Stimulated activated CD4-positive, alpha-beta T cell treated with anti-CD3 and anti-CD28 coated beads, Interleukin-2, amount 100 ng/mL, for 24 hours (primary cell): ENCODE results near the gene MAPK4.

Source experiments
- DNase-seq, 2 donors: peaks; one replicate each; pipeline ENCODE4 v3.0.0-alpha.2; 2020

The MAPK4 gene

GRCh38 chr18:50654658-50655550 lies 95.0 kb downstream of the MAPK4 start:
- DNase-seq, result no peak

GRCh38 chr18:50656396-50656795 lies 96.5 kb downstream of the MAPK4 start:
- no peak for DNase-seq

- DNase-seq, result no peak
Measured at GRCh38 chr18:50656841-50657470, 97.1 kb downstream of the MAPK4 start.

- no peak for DNase-seq
Measured at GRCh38 chr18:50658601-50659000, 98.7 kb downstream of the MAPK4 start.

DNA sequence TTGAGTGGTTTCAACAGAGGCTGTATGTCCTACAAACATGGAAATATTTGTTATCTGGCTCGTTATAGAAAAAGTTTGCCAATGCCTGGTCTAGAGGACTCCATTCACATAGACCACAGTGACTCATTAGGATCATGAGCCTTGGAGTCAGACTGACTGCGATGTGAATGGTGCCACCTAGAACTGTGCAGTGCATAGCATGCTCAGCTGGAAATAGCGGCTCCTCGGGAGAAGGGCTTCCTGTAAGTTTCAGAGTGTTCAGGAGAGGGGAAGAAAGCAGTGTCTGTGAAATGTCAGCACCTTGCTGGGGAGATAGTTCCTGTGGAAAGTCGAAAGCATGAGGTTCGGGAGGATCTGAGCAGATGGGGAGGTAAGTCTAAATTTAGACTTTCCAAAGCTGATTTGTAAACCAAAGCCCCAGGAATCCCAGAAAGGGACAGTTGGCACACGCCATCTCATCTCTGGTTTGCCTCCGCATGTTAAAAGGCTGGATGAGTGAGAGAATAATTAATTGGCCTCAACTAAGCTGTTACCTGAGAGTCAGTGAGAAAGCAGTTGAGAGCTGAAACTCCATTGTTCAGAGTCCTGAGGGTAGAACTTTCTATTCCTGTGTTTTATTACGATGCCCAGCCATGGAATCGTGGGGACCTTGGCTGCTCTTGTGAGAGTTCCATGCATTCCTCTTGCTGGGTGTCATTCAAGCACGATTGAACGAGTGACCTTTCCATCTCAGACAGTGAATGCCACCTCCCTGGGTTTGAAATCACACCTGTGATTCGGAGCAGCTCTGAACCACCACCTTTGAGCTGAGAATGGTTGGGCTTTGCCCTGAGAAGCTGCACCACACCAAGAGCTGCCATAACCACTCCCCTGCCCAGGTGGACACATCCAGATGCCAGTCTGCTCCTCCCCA lies 99.5 kb downstream of the MAPK4 start:
- DNase-seq, result no peak

DNA sequence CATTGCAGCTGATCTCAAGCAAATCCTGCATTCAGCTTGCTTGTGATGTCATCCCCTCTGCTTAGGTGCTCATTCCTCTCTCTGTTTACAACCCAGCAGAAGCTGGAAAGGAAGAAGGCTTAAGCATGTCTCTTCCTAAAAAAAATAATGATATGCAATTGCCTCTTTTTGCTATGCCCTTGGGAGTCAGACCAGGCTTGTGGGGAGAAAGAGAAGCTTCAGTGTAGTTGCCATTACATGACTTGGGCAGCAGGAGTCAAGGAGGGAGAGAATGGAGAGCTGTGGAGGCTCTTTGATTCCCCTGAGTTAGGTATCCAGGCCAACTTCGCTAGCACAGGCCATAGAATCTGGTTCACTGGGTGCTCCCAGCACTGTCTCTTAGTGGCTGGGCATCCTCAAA lies 101.1 kb downstream of the MAPK4 start:
- DNase-seq, result no peak

DNA sequence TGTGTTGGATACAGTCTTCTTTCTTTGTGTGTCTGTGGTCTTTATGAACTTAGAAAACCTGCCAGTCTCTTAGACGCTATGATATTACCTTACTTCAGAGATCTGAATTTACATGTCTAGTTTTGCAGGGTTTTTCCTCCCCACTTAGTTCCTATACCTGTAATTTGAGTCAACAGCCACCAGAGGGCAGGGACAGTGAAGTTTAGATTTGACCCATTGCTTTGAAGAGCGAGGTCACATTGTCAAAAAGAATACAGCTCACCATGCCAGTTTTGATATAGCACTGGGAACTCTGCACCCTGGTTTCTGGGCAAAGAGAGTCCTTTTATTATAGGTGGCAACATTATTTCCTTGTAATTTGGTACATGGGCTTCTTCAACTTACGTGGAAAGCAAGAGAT lies 102.3 kb downstream of the MAPK4 start:
- no peak for DNase-seq

- DNase-seq, result no peak
Measured at GRCh38 chr18:50662775-50663383, 103.0 kb downstream of the MAPK4 start.

- no peak for DNase-seq
Measured at GRCh38 chr18:50663626-50664441, 103.9 kb downstream of the MAPK4 start.

GRCh38 chr18:50665015-50665414 lies 105.1 kb downstream of the MAPK4 start:
- no peak for DNase-seq

GRCh38 chr18:50665519-50665918 lies 105.6 kb downstream of the MAPK4 start:
- no peak for DNase-seq

GRCh38 chr18:50666536-50666935 lies 106.6 kb downstream of the MAPK4 start:
- no peak for DNase-seq

- no peak for DNase-seq
Measured at GRCh38 chr18:50671376-50671775, 111.5 kb downstream of the MAPK4 start.

DNA sequence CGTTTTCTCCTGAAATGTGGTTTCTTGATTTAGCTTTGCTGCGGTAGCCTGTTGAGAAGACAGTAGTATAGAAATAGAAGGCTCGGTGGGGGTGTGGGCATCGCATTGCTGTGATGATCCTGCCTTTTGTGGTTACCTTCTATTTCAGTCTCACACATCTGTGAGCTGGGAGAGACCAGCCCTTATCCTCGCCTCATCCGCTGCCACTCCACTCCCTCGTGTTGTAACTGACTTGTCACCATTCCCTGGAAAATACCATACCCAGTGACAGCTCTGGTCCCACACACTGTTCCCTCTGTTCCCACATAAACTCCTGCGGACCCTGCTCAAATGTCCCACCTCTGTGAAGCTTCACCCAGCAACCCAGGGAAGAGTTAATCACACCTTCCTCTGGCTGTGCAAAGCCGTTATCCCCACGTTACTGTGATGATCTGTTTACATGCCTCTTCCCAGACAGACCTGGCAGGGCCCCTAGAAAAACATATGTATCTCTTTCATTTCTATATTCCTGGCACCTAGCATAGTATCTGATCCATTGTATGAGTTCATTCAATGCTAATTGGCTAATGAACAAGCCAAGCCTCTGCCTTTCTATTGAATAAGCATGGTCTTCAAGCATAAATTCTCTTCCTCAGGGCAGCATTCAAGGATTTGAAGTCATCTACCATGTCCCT lies 114.6 kb downstream of the MAPK4 start:
- DNase-seq, result no peak

GRCh38 chr18:50675043-50675442 lies 115.2 kb downstream of the MAPK4 start:
- no peak for DNase-seq

GRCh38 chr18:50678651-50679050 lies 118.8 kb downstream of the MAPK4 start:
- DNase-seq, result no peak

- DNase-seq, result no peak
Measured at GRCh38 chr18:50679056-50679455, 119.2 kb downstream of the MAPK4 start.

DNA sequence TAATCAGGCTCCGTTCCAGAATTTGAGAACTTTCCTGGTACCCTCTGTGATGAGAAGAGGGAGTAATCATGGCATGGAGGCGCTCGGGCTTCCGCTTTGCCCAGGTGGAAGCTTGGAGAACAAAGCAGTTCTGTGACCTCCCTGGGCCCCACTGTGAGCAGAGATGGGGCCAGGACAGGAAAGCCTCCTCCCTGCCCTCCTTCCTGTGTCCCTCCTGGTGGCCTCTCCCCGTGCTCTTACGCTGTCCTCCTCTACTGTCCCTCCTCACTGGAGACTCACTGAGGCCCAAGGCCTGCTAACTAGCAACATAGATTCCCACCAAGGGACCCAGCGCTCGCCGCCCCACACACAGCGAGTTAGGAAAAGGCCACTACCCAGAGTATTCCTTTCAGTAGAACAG lies 119.8 kb downstream of the MAPK4 start:
- DNase-seq, result no peak

DNA sequence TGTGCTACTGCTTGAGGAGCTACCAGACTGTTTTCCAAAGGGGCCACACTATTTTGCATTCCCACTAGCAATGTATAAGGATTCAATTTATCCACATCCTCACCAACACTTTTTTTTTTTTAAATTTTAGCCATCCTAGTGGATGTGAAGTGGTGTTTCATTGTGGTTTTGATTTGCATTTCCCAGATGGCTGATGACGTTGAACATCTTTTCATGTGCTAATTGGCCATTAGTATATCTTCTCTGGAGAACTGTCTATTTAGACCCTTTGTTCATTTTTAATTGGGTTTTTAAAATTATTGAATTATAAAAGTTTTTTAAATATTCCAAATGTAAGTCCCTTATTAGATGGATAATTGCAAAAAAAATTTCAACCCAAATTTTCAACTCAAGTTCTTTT lies 121.1 kb downstream of the MAPK4 start:
- DNase-seq, result no peak

DNA sequence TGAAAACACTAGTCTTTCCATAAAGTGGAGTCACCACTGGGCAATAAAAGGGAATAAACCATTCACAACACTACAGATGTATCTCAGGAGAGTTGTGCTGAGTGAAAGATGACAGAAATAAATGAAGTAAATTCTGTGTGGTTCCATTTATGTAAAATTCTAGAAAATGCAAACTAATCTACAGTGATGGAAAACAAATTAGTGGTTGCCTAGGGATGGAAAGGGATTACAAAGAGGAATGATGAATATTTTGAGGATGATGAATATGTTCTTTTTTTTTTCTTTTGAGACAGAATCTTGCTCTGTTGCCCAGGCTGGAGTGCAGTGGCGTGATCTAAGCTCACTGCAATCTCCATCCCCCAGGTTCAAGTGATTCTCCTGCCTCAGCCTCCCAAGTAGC lies 123.0 kb downstream of the MAPK4 start:
- DNase-seq, result no peak

GRCh38 chr18:50686409-50686808 lies 126.5 kb downstream of the MAPK4 start:
- DNase-seq, result no peak
